Measurements from ENCODE around the gene PITPNM3.

PITPNM3 gene

GRCh38 chr17:6548034-6548433 is 8.3 kb downstream of the PITPNM3 start:
- Mint-ChIP-seq H3K9me3 (no peaks in the 10 kb centered on the region), H3K4me3 (no peak overlapping the region), H3K4me1 (peaks cover 48% of the 10 kb centered on the region), H3K27me3 (ENCODE audit: low read depth) (peaks cover 23% of the 10 kb centered on the region), H3K36me3 (ENCODE audit: low read depth) (no peaks in the 10 kb centered on the region), H3K27ac (peak overlapping the region in 1 of 3 experiments; percentile 54)
- TF ChIP-seq CTCF (IDR thresholded peaks at IDR 0.05; ENCODE audit: unreplicated experiment in 3 of 3): no peak

DNA sequence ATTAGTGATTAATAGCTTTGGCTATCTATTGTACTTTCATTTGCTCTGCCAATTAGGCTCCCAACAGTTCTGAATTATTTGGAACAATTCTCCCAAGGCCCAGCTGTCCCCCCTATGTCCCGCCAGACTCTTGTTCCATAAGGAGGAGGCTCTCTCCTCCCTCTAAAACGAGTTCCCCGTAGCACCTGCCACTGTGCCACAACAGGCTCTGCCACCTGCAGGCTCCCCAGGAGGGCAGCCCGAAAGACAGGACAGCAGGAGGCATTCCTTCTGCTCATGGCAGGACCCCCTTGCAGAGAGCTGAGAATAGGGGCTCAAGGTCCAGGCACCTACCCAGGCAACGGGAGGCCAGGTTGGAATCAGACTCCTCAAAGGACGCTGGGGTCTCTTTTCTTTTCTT is 9.0 kb downstream of the PITPNM3 start:
- no peak for TF ChIP-seq CTCF (IDR thresholded peaks at IDR 0.05; ENCODE audit: unreplicated experiment in 3 of 3)
- Mint-ChIP-seq H3K4me1 (peaks cover 46% of the 10 kb centered on the region), H3K36me3 (ENCODE audit: low read depth) (no peaks in the 10 kb centered on the region), H3K27me3 (ENCODE audit: low read depth) (peaks cover 20% of the 10 kb centered on the region), H3K4me3 (no peak overlapping the region), H3K27ac (no peak overlapping the region), H3K9me3 (no peaks in the 10 kb centered on the region)

GRCh38 chr17:6546069-6546718 is 10.2 kb downstream of the PITPNM3 start:
- Mint-ChIP-seq H3K9me3 (no peaks in the 10 kb centered on the region), H3K4me3 (no peak overlapping the region), H3K36me3 (ENCODE audit: low read depth) (no peaks in the 10 kb centered on the region), H3K27me3 (ENCODE audit: low read depth) (peaks cover 18% of the 10 kb centered on the region), H3K27ac (no peak overlapping the region), H3K4me1 (peaks cover 55% of the 10 kb centered on the region)
- no peak for TF ChIP-seq CTCF (IDR thresholded peaks at IDR 0.05; ENCODE audit: unreplicated experiment in 3 of 3)

DNA sequence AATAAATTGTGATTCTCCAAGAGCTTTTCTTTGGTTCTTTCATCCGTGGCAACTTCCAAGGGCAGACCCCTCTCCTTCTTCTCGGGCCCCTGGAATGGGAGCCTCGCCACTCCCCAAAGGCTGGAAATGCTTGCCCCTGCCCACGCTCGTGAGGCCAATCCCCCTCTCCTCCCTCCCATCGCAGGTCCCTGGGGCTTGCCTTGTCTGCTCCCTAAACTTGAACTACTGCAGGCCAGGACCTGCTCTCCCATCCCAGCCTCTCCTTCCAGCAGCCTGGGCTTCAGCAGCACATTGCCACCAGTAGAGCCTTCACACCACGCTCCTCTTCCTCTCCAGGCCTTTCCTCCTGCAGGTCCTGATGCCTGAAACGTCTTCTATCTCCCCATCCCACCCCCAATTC is 11.1 kb downstream of the PITPNM3 start:
- H3K27me3 Mint-ChIP-seq (ENCODE audit: low read depth): peaks cover 14% of the 10 kb centered on the region
- no peak for TF ChIP-seq CTCF (IDR thresholded peaks at IDR 0.05; ENCODE audit: unreplicated experiment in 3 of 3)
- no peaks in the 10 kb centered on the region for H3K36me3 Mint-ChIP-seq (ENCODE audit: low read depth)
- no peak overlapping the region for H3K27ac Mint-ChIP-seq
- peaks cover 56% of the 10 kb centered on the region for H3K4me1 Mint-ChIP-seq
- no peak overlapping the region for H3K4me3 Mint-ChIP-seq
- no peaks in the 10 kb centered on the region for H3K9me3 Mint-ChIP-seq

- Mint-ChIP-seq H3K27me3 (ENCODE audit: low read depth) (peaks cover 4% of the 10 kb centered on the region), H3K27ac (no peak overlapping the region), H3K9me3 (no peaks in the 10 kb centered on the region), H3K36me3 (ENCODE audit: low read depth) (no peaks in the 10 kb centered on the region), H3K4me3 (no peak overlapping the region), H3K4me1 (peaks cover 56% of the 10 kb centered on the region)
- TF ChIP-seq CTCF (IDR thresholded peaks at IDR 0.05; ENCODE audit: unreplicated experiment in 3 of 3): no peak
Measured at GRCh38 chr17:6544011-6544370, 12.4 kb downstream of the PITPNM3 start.

All from nephron (organoid).